Hepatocyte (in vitro differentiated cells): Measurements from ENCODE around the gene ZNF503.

Experiments used
- CTCF ChIP-seq: fragments of 200-600 bp; sonication (generic); IDR thresholded peaks from 2 replicates; pipeline ENCODE4 v1.5.1; 2016; ENCODE audit warnings: antibody characterized with exemption, mild to moderate bottlenecking; ENCODE audit not compliant: poor library complexity
- EZH2 ChIP-seq: fragments of 200-600 bp; sonication (generic); IDR thresholded peaks from 2 replicates; pipeline ENCODE4 v1.6.1; 2016; ENCODE audit warnings: antibody characterized with exemption, mild to moderate bottlenecking, borderline replicate concordance
- EZH2phosphoT487 ChIP-seq: fragments of 200-600 bp; sonication (generic); IDR thresholded peaks from one replicate; pipeline ENCODE4 v1.6.1; 2018; ENCODE audit warnings: antibody characterized with exemption, mild to moderate bottlenecking, low read depth, moderate library complexity; ENCODE audit not compliant: unreplicated experiment, severe bottlenecking

- TF ChIP-seq CTCF: no peak
- TF ChIP-seq EZH2phosphoT487: no peak
- TF ChIP-seq EZH2: no peak
Measured at GRCh38 chr10:75431180-75432111, 29.9 kb upstream of the ZNF503 start, which contains the start of gene LRMDA.
